GM18909 (cell line): ENCODE measurements around the gene MGMT.

Experiments used
- ATAC-seq: cut with Tn5 transposase; IDR thresholded peaks from one replicate; pipeline ENCODE4 v1.9.1; 2021; ENCODE audit warnings: mild to moderate bottlenecking; ENCODE audit not compliant: unreplicated experiment, poor library complexity

The MGMT gene

DNA sequence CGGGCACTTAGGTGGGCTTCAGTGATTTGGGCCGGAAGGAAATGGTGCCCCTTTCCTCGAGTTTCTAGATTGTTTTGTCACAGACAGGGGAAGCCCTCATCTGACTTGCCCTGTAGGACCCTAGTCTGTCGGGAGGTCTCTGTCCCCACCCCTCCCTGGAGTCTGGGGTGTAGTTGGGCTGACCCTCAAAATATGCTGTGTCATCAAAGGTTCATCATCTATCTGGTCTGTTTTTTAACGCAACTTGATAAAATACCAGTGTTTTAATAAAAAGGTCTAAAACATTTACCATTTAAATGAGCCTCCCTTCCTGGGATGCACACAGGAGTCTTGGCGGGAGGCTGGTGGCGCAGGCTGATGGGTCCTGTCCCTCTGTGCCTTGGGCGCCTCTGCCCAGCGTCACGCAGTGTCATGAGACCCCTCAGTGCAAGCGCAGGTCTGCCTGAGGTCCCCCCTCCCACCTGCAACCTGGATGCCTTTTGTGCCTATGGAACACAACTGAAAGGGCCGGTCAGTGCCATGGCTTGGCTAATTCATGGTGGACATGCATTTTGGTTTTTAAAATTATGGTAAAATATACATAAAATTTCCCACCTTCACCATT lies 146.4 kb downstream of the MGMT start:
- ATAC-seq: no peak

DNA sequence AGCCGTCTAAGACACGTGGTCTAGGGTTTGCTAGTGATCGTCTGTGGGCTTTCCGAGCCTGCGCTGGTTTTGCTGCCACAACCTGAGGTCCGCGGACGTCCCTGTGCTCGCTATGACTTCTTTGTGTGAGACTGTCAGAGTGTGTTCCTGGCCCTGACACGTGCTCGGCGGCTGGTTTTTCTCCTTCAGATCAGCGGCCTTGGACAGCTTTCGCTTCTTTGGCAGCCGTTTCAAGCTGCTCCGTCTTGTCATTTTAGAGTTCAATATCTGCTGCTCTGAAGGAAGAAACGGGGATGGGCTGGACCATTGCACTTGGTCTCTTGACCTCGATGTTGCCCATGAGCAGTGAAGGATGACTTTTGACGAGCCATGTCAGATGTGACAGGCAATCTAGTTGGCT lies 147.3 kb downstream of the MGMT start:
- no peak for ATAC-seq

DNA sequence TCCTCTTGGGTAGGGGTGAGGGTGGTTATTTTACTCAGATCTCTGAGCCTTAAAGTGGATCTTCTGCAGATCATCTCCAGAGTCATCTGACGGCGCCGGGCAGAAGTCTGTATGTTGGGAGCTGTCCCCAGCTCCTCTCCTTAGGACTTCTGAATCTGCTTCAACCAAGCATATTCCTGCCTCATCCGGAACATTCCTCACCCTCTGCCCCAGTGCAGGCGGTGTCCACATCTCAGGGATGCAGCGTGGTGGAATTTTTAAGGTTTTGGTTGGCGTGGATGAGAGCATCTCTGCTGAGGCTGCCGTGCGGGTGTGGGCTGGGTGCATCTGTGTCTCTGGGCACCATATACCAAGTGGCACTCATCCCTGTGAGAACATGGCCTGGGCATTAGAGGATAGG lies 148.3 kb downstream of the MGMT start:
- no peak for ATAC-seq

DNA sequence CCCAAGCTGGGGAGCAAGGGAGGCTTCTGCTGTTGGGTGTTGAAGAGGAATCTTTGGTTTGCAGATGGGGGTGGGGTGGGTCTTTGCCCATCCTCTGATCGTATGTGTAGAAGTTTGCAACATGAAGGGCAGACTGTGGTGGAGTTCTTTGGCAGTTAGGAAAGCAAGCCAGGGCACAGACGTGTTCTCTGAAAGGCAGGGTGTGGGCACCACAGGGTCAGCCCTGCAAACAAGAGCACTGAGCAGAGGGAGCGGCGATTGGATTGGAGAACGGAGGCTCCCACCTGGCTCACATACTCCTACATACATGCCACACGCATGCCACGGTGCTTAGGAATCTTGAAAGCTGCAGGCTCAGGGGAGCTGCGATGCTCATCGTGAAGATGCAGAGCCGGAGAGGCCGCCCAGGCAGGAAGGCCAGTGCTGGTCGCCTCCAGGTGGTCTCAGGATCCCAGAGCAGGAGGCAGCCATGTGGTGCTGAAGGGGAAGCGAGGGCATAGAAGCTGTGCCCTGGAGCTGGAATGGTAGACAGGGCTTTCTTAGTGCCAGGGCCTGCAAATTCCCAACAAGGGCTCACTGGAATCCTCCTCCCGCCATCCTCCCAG lies 149.0 kb downstream of the MGMT start:
- ATAC-seq: no peak

DNA sequence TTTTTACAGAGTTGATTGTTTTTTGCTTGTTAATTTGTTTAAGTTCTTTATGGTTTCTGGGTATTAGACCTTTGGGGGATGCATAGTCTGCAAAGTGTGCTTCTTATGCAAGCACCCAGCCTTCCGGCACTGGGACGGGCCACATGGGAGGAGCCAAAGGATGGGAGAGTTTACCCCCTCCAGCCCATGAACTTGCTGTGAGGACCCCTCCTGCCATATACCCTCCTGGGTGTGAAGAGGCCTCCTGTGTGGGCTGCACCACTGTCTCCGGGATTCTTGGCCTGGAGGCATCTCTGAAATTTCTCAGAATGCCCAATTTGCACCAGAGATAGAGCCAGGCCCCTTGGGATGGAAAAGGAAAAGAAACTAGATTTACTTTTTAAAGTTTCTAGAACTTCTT lies 150.7 kb downstream of the MGMT start:
- ATAC-seq: no peak

DNA sequence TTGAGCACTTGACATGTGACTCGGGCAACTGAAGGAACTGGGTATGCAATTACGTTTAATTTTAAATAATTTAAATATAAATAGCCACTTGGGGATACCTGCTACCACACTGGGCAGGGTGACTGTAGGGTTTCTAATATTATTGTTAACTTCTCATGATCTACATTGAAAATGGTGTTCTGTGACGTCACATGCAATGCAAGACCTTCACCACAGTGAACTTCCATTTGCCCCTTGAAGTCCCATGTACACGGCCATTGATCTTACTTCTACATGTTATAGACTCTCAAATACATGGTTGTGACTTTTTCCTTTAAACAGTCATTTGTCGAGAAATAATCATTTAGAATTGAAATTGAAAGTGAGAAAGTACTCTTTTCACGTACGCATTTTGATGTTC lies 154.0 kb downstream of the MGMT start:
- no peak for ATAC-seq

DNA sequence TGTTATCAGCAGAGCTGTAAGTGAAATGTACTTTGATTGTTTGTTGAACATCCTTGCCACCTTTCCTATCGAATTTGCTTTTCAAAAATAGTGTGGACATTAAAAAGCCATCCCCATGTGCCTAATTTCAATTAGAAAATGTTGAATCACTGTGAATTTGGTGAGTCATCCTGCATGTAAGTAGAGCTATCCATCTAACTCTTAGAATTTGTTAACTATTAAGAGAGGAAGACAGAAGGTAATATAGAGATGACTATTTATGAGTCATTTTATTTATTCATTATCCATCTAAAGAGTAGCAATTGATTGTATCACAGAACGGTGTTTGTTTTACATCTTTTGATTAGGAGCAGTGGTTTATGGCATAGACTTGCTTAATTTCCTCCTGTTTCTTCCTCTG lies 154.7 kb downstream of the MGMT start:
- no peak for ATAC-seq

DNA sequence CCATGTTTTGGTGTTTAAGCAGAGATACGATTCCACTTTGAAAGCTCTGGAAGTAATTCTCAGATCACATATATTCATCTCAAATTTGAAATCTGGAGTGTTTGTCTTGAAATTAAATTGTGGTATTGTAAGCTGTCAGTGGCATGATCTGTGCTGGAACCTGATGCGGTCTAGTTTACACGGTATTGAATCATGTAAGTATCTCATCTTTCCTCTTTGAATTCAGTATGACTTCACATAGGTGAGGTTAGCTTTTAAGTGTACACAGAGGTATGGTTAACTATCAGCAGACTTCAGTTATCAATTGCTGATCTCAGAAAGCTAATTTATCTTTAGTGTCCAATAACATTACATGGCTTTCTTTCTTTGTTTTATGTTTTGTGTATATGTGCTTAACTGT lies 155.2 kb downstream of the MGMT start:
- ATAC-seq: no peak

DNA sequence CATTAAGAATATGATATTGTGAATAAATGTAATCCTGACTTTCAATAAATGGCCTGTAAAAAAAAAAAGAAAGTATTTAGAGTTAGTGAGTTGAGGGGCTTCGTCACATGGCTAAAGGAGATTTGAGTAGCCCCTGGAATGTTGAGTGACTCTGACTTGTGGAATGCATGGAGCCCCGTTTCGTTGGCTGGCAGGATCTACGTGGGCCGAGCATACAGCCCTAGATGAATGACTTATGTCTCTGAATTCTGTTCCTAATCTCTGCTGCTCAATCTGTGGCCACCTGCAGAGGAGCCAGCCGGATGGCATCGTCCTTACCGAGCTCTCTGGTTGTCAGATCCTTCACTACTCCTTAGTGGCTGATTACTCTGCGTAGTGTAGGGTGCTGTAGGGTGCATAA lies 155.7 kb downstream of the MGMT start:
- ATAC-seq: no peak

DNA sequence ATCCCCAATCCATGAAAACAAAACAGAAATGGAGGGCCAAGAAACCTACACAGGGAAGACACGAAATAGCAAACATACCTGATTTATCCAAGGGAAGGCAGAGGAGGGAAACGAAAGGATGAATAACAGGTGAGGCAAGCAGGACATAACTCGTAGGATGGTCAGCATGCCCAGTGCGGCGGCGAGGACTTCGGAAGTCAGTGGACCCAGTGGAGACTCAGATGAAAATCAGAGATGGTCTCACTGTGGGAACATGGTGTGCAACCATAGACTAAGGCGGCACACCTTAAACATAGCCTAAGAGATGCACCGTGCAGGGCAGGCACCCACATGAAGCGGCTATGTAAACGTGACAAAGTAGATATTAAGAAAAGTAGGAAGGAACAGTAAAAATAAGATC lies 157.5 kb downstream of the MGMT start:
- ATAC-seq: no peak

DNA sequence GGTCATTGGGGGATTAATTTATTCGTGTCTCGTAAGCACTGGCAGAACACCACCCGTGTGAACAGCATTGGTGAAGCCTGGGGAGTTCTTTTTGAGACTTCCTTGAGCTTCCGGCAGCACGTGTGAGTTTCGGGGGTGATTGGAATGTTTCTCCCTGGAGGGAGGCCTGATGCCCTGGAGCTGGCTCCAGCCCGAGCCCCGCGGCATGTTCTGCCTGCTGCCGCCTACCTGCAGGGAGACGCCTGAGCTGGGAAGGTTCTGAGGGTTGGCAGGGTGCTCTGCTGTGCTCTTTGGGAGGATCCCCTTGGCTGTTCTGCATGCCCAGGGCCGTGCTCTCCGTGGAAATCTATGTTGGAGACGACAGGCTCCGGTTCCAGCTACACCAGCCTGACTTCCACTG lies 159.3 kb downstream of the MGMT start:
- no peak for ATAC-seq

DNA sequence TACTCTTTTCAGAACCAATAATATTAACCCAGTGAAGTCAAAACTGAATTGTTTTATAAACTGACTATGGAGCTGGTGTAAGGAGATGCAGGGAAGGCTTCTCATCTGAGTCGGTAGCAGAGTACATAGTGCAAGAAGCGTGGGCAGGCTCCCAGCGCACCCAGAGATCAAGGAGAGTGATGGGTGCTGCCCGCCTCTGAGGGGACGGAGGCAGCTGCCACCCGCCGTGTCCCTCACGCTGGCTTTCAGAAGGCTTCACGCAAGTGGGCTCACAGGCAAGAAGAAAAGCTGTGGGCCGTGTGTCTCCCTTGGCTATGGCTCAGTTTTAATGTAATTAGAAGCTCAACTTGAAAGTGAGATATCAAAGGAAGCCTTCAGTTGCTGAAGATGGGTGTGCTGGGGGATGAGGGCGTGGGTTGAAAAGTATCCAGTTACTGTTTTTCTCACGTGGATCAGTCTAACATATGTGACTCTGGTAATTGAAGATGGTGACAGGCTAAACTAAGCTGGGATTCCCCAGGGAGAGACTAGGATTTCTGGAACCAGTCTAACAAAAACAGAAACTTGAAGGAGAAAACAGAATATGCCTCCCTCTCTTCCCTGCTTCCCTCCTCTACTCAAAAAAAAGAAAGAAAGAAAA lies 159.9 kb downstream of the MGMT start:
- ATAC-seq: no peak

DNA sequence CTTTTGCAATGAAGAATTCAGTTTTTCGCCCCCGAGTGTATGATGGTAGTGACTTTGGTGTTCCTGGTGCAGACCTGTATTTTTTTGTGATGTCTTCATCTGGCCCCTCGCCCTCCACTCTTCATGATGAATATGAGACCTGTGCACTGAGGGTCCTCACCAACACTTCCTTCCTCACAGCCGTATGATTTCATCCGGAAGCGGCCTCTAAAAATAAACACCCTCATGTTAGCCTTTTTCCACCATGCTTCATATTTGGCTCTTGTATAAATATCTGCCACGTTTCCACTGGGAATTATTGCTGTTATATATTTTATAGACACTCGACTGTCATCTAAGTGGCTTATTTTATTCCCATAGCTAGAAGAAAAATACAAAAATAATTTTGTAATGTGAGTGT lies 160.4 kb downstream of the MGMT start:
- no peak for ATAC-seq

DNA sequence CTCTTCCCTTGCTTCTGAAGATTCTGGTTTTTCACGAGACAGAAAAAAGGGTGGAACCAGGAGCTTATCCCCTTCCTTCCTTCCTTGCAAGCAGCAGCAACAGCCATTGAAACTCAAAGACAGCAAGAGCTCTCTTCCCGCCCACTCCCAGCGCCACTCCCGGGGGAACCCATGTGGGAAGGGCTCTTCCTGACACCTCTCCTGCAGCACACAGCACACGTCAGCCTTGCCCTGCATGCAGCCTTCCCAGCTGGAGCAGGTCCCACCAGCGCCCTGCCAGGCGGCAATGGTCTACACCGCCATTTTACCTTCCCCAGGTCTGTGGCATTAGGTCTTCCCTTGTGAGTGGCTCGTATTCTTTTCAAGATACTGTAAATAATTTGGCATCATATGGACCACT lies 161.8 kb downstream of the MGMT start:
- ATAC-seq: no peak

DNA sequence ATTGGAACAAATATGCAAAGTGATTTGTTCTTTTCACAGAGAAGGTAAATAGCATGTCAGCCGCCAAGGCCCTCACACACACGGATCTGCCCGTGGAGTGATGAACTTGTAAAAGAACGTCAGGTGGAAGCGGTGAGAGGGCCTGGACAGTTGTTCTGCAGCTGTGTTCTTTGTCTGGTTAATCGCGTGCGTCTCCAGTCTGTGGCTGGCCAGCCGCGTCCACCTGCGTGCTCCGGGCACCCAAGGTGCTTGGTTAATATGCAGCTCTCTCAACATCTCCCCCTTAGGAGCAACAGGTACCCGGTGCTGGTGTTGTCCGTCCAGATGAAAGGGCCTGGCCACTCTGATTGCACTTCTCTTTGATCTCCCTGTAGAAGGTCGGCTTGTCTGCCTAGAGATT lies 162.9 kb downstream of the MGMT start:
- ATAC-seq: no peak

DNA sequence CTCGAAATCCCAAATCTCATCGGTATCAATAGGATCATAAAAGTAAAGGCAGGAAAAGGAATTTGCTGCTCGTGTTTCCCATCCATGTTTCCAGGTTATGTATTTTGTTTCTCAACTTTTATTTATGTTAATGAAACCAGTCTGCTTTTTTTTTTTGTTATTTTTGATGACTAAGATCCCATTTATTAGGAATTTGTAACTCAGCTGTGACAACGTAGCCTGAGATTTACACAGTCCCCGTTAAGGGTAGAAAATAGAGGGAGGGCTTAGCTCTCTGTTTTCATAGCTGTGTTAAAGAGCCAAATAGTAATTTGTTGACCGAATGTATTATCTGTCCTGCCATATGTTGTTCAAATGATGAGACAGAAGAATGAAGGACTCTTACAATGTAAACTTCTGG lies 164.0 kb downstream of the MGMT start:
- ATAC-seq: no peak

DNA sequence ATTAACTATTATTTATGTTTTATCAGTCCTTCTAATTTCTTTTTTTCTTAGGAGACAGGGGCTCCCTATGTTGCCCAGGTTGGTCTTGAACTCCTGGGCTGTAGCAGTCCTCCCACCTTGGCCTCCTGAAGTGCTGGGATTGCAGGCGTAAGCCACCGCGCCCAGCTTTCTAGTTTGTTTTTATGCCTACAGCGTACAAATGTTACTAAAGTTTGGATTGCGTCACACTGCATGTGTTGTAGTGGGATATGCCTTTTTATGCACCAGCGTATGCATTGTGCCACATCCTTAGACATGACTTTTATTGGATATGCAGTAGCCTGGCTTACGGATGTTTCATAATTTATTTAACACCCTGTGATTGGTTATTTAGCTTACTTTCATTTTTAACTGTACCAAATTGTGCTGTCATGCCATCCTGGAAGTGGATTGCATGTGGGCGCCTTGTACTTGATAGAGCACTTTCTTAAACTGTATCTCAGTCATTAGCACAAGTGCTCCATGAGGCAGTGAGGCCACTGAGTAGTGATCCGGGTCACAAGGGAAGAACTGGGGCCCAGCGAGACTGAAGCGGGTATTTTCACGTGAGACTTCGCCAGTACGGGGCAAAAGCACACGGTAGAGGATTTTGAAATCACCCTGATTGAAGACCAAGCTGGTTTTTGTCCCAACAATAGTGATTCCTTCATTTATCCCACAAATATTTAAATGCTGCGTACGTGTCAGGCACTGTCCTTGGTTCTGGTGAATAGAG lies 165.0 kb downstream of the MGMT start:
- ATAC-seq: no peak

DNA sequence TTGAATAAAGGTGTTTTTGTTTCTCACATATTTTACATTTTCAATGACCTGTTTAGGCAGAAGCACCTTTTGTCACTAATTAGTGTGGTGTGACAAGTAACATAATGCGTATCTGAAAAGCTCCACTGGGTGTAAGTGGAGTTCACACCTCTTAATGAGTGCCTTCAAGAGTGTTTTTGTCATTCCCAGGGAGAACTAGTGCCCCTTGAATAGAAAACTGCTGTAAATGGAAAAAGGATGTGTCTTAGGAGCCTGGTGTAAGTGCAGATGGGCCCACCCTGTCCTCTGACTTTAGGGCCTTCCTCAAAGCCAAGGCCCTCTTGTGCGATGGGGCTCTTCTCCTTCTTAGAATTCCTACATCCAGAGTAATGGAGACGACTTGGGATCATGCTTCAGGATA lies 170.0 kb downstream of the MGMT start:
- no peak for ATAC-seq

DNA sequence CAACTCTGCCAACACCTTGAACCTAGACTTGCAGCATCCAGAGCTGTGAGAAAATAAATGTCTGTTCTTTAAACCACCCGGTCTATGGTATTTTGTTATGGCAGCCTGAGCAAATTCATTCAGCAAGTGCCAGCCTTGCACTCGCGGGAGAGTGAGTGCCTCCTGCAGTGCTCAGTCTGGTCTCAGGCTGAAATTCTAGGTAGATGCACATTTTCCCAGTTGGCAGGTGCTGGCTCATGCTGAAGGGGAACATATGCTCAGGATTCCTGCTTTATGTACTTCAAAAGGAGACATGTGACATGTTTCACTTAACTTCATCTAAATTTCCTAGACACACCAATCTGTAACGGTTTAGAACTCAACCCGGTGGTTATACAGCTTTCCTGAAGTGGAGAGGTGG lies 170.8 kb downstream of the MGMT start:
- no peak for ATAC-seq

DNA sequence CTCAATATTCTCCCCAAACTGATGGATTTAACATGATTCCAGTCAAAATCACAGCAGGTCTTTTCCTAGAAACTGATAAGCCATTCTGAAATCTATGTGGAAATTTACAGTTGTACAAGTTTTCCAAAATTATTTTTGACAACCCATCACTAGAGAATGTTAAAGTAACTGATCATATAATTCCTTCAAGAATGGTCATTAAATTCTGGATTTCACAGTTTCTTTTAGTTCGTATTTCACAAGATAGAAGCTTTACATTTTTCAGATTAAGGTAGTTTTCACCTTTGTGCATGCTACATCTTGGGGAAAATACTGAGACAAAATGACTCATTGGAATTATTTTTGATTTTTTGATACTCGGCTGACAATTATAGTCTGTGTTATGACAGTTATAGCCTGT lies 174.3 kb downstream of the MGMT start:
- no peak for ATAC-seq

DNA sequence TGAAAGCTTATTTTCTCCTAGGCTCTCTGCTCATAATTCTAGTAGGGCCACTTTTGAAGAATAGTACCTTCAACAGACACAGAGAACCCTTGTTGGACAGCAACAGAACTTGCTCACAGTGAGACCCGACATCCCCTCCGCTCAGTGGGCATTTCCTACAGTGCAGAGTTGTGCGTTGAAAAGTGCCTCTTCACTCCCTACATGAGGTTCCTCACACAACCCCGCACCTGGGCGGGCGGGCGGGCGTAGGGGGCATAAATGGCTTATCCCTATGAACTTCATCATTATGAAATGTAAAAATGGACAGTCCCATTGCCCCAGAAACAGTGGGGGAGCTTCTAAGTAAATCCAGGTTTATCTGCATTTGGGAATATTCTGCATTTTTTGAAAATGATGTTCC lies 174.9 kb downstream of the MGMT start:
- ATAC-seq: no peak

DNA sequence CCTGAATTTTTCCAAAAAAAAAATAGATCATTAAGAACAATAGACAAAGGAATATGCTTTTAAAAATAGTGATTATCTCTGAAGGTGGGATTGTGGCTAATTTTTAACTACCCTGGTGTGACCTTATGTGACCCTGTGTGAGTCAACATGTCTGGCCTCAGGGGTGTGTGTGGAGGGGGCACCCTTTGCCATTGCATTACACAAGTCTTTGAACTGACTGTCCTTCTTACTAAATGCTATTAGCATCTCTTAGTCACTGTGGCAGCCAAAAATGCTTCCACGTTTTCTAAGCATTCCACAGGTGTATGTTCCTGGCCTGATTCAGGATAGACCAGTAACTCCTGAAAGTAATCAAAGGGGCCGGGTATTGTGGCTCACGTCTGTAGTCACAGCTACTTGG lies 175.4 kb downstream of the MGMT start:
- no peak for ATAC-seq
